AG09309 (cell line): Measurements from ENCODE around the gene BRD7.

Source experiments
- DNase-seq: peaks from one replicate; pipeline ENCODE4 v3.0.0-alpha.2; 2010; ENCODE audit warnings: low read depth
- H3K4me3 ChIP-seq: 2 replicates; pipeline ENCODE4 v1.5.1; 2011; ENCODE audit warnings: mild to moderate bottlenecking, low read depth, low read length, moderate library complexity; ENCODE audit not compliant: control insufficient read depth
- TF ChIP-seq, protein P1 (sequence below): IDR thresholded peaks from 2 replicates; pipeline ENCODE4 v1.5.1; 2011; ENCODE audit warnings: mild to moderate bottlenecking, low read depth, low read length, inconsistent platforms; ENCODE audit not compliant: insufficient read depth, control insufficient read depth; ENCODE audit errors: missing control alignments

The BRD7 gene

DNA sequence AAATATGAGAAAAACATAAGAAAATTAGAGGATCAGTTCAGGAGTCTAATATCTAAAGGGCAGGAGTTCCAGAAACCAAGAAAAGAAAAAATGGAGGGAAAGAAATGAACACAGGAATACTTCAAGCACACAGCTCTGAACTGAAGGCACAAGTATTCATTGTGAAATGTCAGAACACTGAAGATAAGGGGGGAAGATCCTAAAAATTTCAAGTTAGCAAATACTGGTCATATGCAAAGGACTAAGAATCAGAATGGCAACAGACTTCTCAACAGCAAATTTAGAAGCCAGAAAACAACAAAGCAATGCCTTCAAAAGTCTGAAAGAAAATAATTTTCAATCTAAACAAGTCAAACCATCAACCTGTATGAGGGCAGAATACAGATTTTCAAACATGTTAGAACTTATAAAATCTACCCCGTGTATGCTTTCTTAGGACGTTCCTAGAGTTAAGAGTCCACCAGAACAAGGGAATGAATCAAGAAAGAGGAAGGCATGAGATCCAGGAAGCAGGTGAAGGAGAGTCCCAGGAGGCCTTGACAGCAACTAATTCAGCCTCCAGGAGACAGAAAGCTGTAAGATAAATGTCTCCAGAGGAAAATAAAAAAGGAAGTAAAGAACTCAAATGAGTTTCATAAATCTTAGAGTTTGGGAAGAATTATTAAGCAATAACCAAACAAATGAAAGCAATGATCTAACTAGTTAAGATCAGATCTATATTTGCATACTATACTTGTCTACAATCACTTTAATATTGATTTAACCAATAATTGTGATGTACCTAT lies 2.8 kb downstream of the BRD7 start:
- H3K4me3 ChIP-seq: no peak overlapping the region
- DNase-seq: no peak
- TF ChIP-seq, protein P1, sequence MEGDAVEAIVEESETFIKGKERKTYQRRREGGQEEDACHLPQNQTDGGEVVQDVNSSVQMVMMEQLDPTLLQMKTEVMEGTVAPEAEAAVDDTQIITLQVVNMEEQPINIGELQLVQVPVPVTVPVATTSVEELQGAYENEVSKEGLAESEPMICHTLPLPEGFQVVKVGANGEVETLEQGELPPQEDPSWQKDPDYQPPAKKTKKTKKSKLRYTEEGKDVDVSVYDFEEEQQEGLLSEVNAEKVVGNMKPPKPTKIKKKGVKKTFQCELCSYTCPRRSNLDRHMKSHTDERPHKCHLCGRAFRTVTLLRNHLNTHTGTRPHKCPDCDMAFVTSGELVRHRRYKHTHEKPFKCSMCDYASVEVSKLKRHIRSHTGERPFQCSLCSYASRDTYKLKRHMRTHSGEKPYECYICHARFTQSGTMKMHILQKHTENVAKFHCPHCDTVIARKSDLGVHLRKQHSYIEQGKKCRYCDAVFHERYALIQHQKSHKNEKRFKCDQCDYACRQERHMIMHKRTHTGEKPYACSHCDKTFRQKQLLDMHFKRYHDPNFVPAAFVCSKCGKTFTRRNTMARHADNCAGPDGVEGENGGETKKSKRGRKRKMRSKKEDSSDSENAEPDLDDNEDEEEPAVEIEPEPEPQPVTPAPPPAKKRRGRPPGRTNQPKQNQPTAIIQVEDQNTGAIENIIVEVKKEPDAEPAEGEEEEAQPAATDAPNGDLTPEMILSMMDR: no peak

DNA sequence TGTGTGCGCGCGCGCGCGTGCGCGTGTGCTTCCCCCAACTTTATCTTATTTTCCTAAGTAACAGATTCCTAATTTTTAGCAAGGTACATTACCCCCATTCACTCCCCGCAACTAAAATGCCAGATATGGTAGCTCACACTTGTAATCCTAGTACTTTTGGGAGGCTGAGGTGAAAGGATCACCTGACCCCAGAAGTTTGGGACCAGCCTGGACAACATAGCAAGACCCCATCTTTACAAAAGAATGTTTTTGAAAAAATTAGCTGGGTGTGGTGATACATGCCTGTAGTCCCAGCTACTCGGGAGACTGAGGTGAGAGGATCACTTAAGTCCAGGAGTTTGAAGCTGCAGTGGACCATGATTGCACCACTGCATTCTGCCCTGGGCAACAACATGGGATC lies 5.1 kb downstream of the BRD7 start:
- no peak for DNase-seq
- H3K4me3 ChIP-seq: no peak overlapping the region
- TF ChIP-seq, protein P1: no peak

GRCh38 chr16:50360779-50361178 lies 8.0 kb downstream of the BRD7 start:
- no peak for DNase-seq
- no peak overlapping the region for H3K4me3 ChIP-seq
- TF ChIP-seq, protein P1: no peak

DNA sequence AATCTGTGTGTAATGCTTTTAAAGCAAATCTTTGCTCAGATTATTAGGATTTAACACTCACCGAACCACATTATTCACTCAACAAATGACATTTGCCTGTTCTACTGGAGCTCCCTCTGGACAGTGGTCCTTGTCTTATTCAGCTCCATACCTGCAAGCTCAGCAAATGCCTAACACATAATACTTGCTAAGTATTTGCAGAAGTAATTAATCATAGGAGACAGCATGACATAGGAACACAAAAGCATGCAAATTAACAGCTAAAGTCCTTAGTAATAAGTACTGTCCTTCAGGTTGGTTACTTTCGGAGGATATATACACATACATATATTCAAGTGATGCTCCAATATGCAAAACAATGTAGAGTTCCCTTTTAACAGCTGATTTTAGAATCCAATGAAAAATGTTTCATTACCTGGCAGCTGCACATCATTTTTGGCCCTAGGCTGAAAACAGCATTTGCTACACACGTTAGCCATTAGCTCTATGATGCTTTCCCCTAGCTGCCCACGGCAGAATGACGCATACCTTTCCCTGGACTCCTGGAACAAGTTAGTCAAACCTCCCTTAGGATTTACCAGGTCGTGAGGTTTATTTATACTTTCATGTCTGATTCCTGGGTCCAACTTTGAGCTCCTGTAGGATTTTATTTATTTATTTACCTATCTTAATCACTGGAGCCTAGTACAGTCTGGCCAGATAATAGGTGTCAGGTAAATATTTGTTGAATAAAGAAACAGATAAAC lies 8.6 kb downstream of the BRD7 start:
- peak; percentile 55 for DNase-seq
- TF ChIP-seq, protein P1: no peak
- H3K4me3 ChIP-seq: no peak overlapping the region

DNA sequence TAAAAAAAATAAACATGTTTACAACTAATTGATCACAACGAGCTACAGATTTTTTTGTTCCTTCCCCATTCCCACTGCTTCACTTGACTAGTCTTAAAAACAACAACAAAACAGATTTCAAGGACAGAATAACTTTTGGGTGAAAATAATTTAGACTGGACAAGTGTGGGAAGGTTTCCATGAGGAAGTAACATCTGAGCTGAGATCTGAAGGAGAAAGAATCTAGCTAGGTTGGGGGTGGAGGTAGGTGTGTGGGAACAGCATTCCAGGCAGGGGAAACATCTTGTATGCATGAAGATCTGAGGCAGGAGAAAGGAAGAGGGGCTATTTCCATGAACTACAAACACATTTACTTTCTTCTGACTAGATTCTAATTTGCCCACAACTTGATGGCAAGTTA lies 9.2 kb downstream of the BRD7 start:
- TF ChIP-seq, protein P1: no peak
- no peak overlapping the region for H3K4me3 ChIP-seq
- no peak for DNase-seq

DNA sequence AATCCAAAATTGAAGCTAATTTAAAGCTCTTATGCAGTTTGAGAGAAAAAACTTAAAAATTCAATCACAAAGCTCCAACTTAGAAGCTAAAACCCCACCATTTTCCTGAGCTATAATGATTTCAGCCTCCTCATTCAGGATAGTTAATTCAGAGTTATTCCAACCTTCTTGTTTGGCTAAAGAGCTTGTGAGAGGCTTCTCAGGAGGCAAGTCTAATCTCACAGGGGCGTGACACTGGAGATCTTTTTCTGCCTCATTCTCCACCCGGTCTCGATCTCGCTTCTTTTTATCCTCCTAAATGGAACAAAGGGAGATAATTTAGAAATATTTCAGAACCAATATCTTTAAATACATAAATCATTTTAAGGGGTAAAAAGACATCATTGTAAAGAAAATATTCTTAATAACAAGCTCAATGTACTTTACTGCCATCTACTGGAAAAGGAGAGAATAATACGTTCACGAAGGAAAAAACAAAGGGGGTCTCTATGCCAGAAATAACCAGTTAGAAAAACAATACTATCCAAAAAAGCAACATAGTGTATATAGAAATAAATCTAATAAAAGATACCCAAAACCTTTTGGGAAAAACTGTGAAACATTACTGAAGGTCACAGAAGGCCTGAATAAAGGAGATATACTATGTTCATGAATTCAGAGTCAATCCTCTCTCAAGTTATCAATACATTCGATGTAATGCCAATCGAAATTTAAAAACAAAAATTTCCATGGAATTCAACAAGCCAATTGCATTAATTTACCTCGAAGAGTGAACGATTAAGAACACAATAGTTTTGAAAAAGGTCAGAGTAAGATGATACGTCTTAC lies 13.9 kb downstream of the BRD7 start:
- H3K4me3 ChIP-seq: no peak overlapping the region
- TF ChIP-seq, protein P1: peak; percentile 49
- DNase-seq: no peak
